Glutamatergic neuron (in vitro differentiated cells): Measurements from ENCODE around the gene UNK. TPM values are rescaled to one million over a fixed set of nuclear protein-coding genes. Genes with fewer than 3 reads are reported as not detected.

Source experiments
- DNase-seq: peaks from one replicate; pipeline ENCODE4 v3.0.0; 2022
- H3K27ac Mint-ChIP-seq: one replicate; pipeline ENCODE4 v1.8.0; 2020; ENCODE audit warnings: mild to moderate bottlenecking, mixed read lengths, inconsistent platforms; ENCODE audit not compliant: unreplicated experiment
- H3K27me3 Mint-ChIP-seq: one replicate; pipeline ENCODE4 v1.8.0; 2020; ENCODE audit warnings: mild to moderate bottlenecking, moderate library complexity, mixed read lengths, inconsistent platforms; ENCODE audit not compliant: unreplicated experiment
- H3K36me3 Mint-ChIP-seq: one replicate; pipeline ENCODE4 v1.8.0; 2020; ENCODE audit warnings: mild to moderate bottlenecking, mixed read lengths, inconsistent platforms; ENCODE audit not compliant: unreplicated experiment
- H3K4me1 Mint-ChIP-seq: one replicate; pipeline ENCODE4 v1.8.0; 2020; ENCODE audit warnings: mild to moderate bottlenecking, low read depth, mixed read lengths, inconsistent platforms; ENCODE audit not compliant: unreplicated experiment
- H3K4me3 Mint-ChIP-seq: one replicate; pipeline ENCODE4 v1.8.0; 2020; ENCODE audit warnings: mild to moderate bottlenecking, mixed read lengths, inconsistent platforms; ENCODE audit not compliant: unreplicated experiment
- H3K9me3 Mint-ChIP-seq: one replicate; pipeline ENCODE4 v1.8.0; 2020; ENCODE audit warnings: mild to moderate bottlenecking, moderate library complexity, mixed read lengths, inconsistent platforms; ENCODE audit not compliant: unreplicated experiment
- CTCF ChIP-seq: fragments of 200-600 bp; sonication (generic); IDR thresholded peaks from one replicate; pipeline ENCODE4 v1.5.0; 2021; ENCODE audit not compliant: partially characterized antibody, unreplicated experiment
- total RNA-seq: library from RNA; stranded (reverse); fragmentation: NEBNext Ultra II Directional; extraction: Animal tissue kit (Norgen Biotek cat#: 25700); gene quantifications from one replicate; pipeline ENCODE4 v1.2.1, GENCODE V29; 2021; ENCODE audit not compliant: unreplicated experiment

The UNK gene
- total RNA-seq, 1 donor from 2014 or later: 65.5 TPM

- H3K36me3 Mint-ChIP-seq: no peaks in the 10 kb centered on the region
- H3K27me3 Mint-ChIP-seq: peaks cover 2% of the 10 kb centered on the region
- H3K27ac Mint-ChIP-seq: no peak overlapping the region
- no peak for DNase-seq
- H3K4me3 Mint-ChIP-seq: no peak overlapping the region
- no peak for TF ChIP-seq CTCF
- peaks cover 6% of the 10 kb centered on the region for H3K4me1 Mint-ChIP-seq
- no peaks in the 10 kb centered on the region for H3K9me3 Mint-ChIP-seq
Measured at GRCh38 chr17:75842411-75842810, 57.8 kb downstream of the UNK start.

- Mint-ChIP-seq H3K4me3 (no peak overlapping the region), H3K27ac (no peak overlapping the region), H3K27me3 (no peaks in the 10 kb centered on the region), H3K9me3 (peaks cover 2% of the 10 kb centered on the region), H3K36me3 (no peaks in the 10 kb centered on the region), H3K4me1 (peaks cover 4% of the 10 kb centered on the region)
- DNase-seq: peak; percentile 12
- no peak for TF ChIP-seq CTCF
Measured at GRCh38 chr17:75842963-75843576, 58.5 kb downstream of the UNK start.

- Mint-ChIP-seq H3K4me1 (peaks cover 4% of the 10 kb centered on the region), H3K27ac (no peak within 1 kb of the TSS), H3K9me3 (peaks cover 2% of the 10 kb centered on the region), H3K36me3 (no peaks in the 10 kb centered on the region), H3K27me3 (no peaks in the 10 kb centered on the region), H3K4me3 (no peak within 1 kb of the TSS)
- no peak for TF ChIP-seq CTCF
- peak; percentile 21 for DNase-seq
Measured at GRCh38 chr17:75843577-75844529, 59.2 kb downstream of the UNK start, which contains the start of gene UNC13D. UNC13D (minus strand) TSS chr17:75844404; CDS start chr17:75844337, 67 bp downstream.

- DNase-seq: peak; percentile 13
- Mint-ChIP-seq H3K4me1 (peaks cover 4% of the 10 kb centered on the region), H3K4me3 (no peak overlapping the region), H3K27ac (no peak overlapping the region), H3K9me3 (peaks cover 2% of the 10 kb centered on the region), H3K36me3 (no peaks in the 10 kb centered on the region), H3K27me3 (no peaks in the 10 kb centered on the region)
- no peak for TF ChIP-seq CTCF
Measured at GRCh38 chr17:75844530-75845057, 60.0 kb downstream of the UNK start.
